SK-N-SH treated with all-trans-retinoic acid at 6 μM for 48 hours (cell line): ENCODE data around the gene PLCL2.

Experiments
- ATAC-seq: fragments of 200-7000 bp; cut with Tn5 transposase; 3 replicates; pipeline ENCODE4 v1.9.1; 2020; ENCODE audit warnings: mild to moderate bottlenecking, moderate library complexity
- ARNTL ChIP-seq: fragments of 450-650 bp; formaldehyde crosslinking; IDR thresholded peaks from 2 replicates; pipeline ENCODE4 v1.5.0; 2020; ENCODE audit warnings: low read depth, mild to moderate bottlenecking, moderate library complexity, borderline replicate concordance
- CREB5 ChIP-seq: fragments of 250-450 bp; sonication (Bioruptor Pico); IDR thresholded peaks from 2 replicates; pipeline ENCODE4 v1.5.1; 2020; ENCODE audit warnings: low read depth, mild to moderate bottlenecking, moderate library complexity
- CSDC2 ChIP-seq: fragments of 250-450 bp; sonication (Bioruptor Pico); IDR thresholded peaks from 2 replicates; pipeline ENCODE4 v1.5.0; 2020; ENCODE audit warnings: mild to moderate bottlenecking, moderate library complexity
- CSRNP3 ChIP-seq: fragments of 250-450 bp; sonication (Bioruptor Pico); IDR thresholded peaks from 2 replicates; pipeline ENCODE4 v1.5.1; 2021; ENCODE audit warnings: mild to moderate bottlenecking, moderate library complexity
- ESRRG ChIP-seq: fragments of 250-450 bp; sonication (Bioruptor Pico); IDR thresholded peaks from 2 replicates; pipeline ENCODE4 v1.6.1; 2021; ENCODE audit warnings: mild to moderate bottlenecking
- GLIS3 ChIP-seq: fragments of 250-450 bp; sonication (Bioruptor Pico); IDR thresholded peaks from 2 replicates; pipeline ENCODE4 v1.5.0; 2020; ENCODE audit warnings: mild to moderate bottlenecking, moderate library complexity
- ISL1 ChIP-seq: fragments of 250-450 bp; sonication (Bioruptor Pico); IDR thresholded peaks from 2 replicates; pipeline ENCODE4 v2.1.2; 2022; ENCODE audit warnings: mild to moderate bottlenecking, moderate library complexity
- OSR1 ChIP-seq: fragments of 250-450 bp; sonication (Bioruptor Pico); IDR thresholded peaks from 2 replicates; pipeline ENCODE4 v1.8.0; 2022; ENCODE audit warnings: moderate library complexity, mild to moderate bottlenecking, inconsistent platforms
- PATZ1 ChIP-seq: fragments of 250-450 bp; sonication (Bioruptor Pico); IDR thresholded peaks from 2 replicates; pipeline ENCODE4 v1.8.0; 2020; ENCODE audit warnings: mild to moderate bottlenecking, moderate library complexity, borderline replicate concordance
- POU6F1 ChIP-seq: fragments of 250-450 bp; sonication (Bioruptor Pico); IDR thresholded peaks from 2 replicates; pipeline ENCODE4 v1.8.0; 2021; ENCODE audit warnings: low read depth, mild to moderate bottlenecking, moderate library complexity, borderline replicate concordance
- PPARA ChIP-seq: fragments of 250-450 bp; sonication (Bioruptor Pico); IDR thresholded peaks from 2 replicates; pipeline ENCODE4 v1.5.0; 2020; ENCODE audit warnings: mild to moderate bottlenecking, borderline replicate concordance
- RARB ChIP-seq: fragments of 250-450 bp; sonication (Bioruptor Pico); IDR thresholded peaks from 2 replicates; pipeline ENCODE4 v1.8.0; 2021; ENCODE audit warnings: mild to moderate bottlenecking, moderate library complexity
- SNAI2 ChIP-seq: fragments of 250-450 bp; sonication (Bioruptor Pico); IDR thresholded peaks from 2 replicates; pipeline ENCODE4 v1.5.0; 2020; ENCODE audit warnings: mild to moderate bottlenecking, moderate library complexity
- TCF4 ChIP-seq: fragments of 250-450 bp; sonication (Bioruptor Pico); IDR thresholded peaks from 2 replicates; pipeline ENCODE4 v1.8.0; 2021; ENCODE audit warnings: mild to moderate bottlenecking, moderate library complexity, borderline replicate concordance
- TOX ChIP-seq: fragments of 250-450 bp; sonication (Bioruptor Pico); IDR thresholded peaks from 2 replicates; pipeline ENCODE4 v1.8.0; 2021; ENCODE audit warnings: mild to moderate bottlenecking, moderate library complexity, borderline replicate concordance
- TSHZ2 ChIP-seq: fragments of 250-450 bp; sonication (Bioruptor Pico); IDR thresholded peaks from 2 replicates; pipeline ENCODE4 v1.5.0; 2020; ENCODE audit warnings: mild to moderate bottlenecking, moderate library complexity
- ZC3H10 ChIP-seq: fragments of 250-450 bp; sonication (Bioruptor Pico); IDR thresholded peaks from 2 replicates; pipeline ENCODE4 v1.5.1; 2021; ENCODE audit warnings: mild to moderate bottlenecking, moderate library complexity
- ZFP3 ChIP-seq: fragments of 250-450 bp; sonication (Bioruptor Pico); IDR thresholded peaks from 2 replicates; pipeline ENCODE4 v1.5.0; 2020; ENCODE audit warnings: mild to moderate bottlenecking, moderate library complexity
- ZFP30 ChIP-seq: fragments of 450-650 bp; formaldehyde crosslinking; IDR thresholded peaks from 2 replicates; pipeline ENCODE4 v1.5.0; 2022; ENCODE audit warnings: mild to moderate bottlenecking, moderate library complexity
- ZNF565 ChIP-seq: fragments of 450-650 bp; formaldehyde crosslinking; conservative IDR thresholded peaks from 2 replicates; pipeline ENCODE4 v1.5.0; 2020; ENCODE audit warnings: low read depth, mild to moderate bottlenecking, moderate library complexity
- ZNF70 ChIP-seq: fragments of 450-650 bp; formaldehyde crosslinking; IDR thresholded peaks from 2 replicates; pipeline ENCODE4 v1.5.0; 2020; ENCODE audit warnings: mild to moderate bottlenecking, moderate library complexity
- ZNF8 ChIP-seq: fragments of 450-650 bp; formaldehyde crosslinking; IDR thresholded peaks from 2 replicates; pipeline ENCODE4 v1.5.0; 2020; ENCODE audit warnings: mild to moderate bottlenecking, moderate library complexity

PLCL2 gene

GRCh38 chr3:16868513-16868912 lies 16.2 kb upstream of the PLCL2 start:
- TF ChIP-seq PPARA (CRISPR knock-in tag) (no peak), CREB5 (CRISPR knock-in tag) (no peak), CSRNP3 (CRISPR knock-in tag) (no peak), PATZ1 (CRISPR knock-in tag) (no peak), ZFP3 (CRISPR knock-in tag) (no peak), ARNTL (CRISPR knock-in tag) (no peak), ESRRG (CRISPR knock-in tag) (no peak), TSHZ2 (CRISPR knock-in tag) (no peak), ZNF565 (CRISPR knock-in tag) (no peak), OSR1 (CRISPR knock-in tag) (no peak), TCF4 (no peak), ZFP30 (CRISPR knock-in tag) (no peak), ISL1 (CRISPR knock-in tag) (no peak), RARB (CRISPR knock-in tag) (no peak), POU6F1 (CRISPR knock-in tag) (no peak), GLIS3 (CRISPR knock-in tag) (no peak), TOX (CRISPR knock-in tag) (no peak), ZNF70 (CRISPR knock-in tag) (no peak), CSDC2 (no peak)
- ATAC-seq, result no peak

GRCh38 chr3:16869261-16870005 lies 15.3 kb upstream of the PLCL2 start:
- no peak for TF ChIP-seq ZC3H10
- TF ChIP-seq RARB (CRISPR knock-in tag), result no peak
- no peak for TF ChIP-seq CSDC2
- no peak for TF ChIP-seq CREB5 (CRISPR knock-in tag)
- TF ChIP-seq ZNF70 (CRISPR knock-in tag), result no peak
- no peak for TF ChIP-seq ISL1 (CRISPR knock-in tag)
- TF ChIP-seq ZNF8 (CRISPR knock-in tag), result no peak
- TF ChIP-seq SNAI2, result no peak
- TF ChIP-seq, all 23 proteins: peak for 0
- no peak for ATAC-seq
